Parathyroid adenoma (tissue), 2 donors: ENCODE data around the gene LCT.

ENCODE experiments used
- H2AFZ ChIP-seq: fragments of 300-600 bp; sonication (generic); one replicate; pipeline ENCODE4 v1.7.0; 2017; ENCODE audit warnings: antibody characterized with exemption, mild to moderate bottlenecking
- H3K27ac ChIP-seq: fragments of 300-600 bp; sonication (generic); one replicate; pipeline ENCODE4 v1.7.0; 2017
- H3K27me3 ChIP-seq: fragments of 300-600 bp; sonication (generic); one replicate; pipeline ENCODE4 v1.7.0; 2017; ENCODE audit warnings: low read length; ENCODE audit not compliant: control insufficient read depth, insufficient read depth
- H3K36me3 ChIP-seq: fragments of 300-600 bp; sonication (generic); one replicate; pipeline ENCODE4 v1.7.0; 2017; ENCODE audit warnings: low read length; ENCODE audit not compliant: control insufficient read depth, insufficient read depth
- H3K4me1 ChIP-seq: fragments of 300-600 bp; sonication (generic); one replicate; pipeline ENCODE4 v1.7.0; 2017; ENCODE audit warnings: control low read depth
- H3K4me2 ChIP-seq: fragments of 300-600 bp; sonication (generic); one replicate; pipeline ENCODE4 v1.7.0; 2017; ENCODE audit warnings: low read length
- H3K4me3 ChIP-seq: fragments of 300-600 bp; sonication (generic); one replicate; pipeline ENCODE4 v1.7.0; 2017; ENCODE audit warnings: low read depth, low read length
- H3K79me2 ChIP-seq: fragments of 300-600 bp; sonication (generic); one replicate; pipeline ENCODE4 v1.7.0; 2017; ENCODE audit warnings: control low read depth
- H3K9ac ChIP-seq: fragments of 300-600 bp; sonication (generic); one replicate; pipeline ENCODE4 v1.7.0; 2017; ENCODE audit warnings: mild to moderate bottlenecking
- H3K9me3 ChIP-seq: fragments of 300-600 bp; sonication (generic); one replicate; pipeline ENCODE4 v1.7.0; 2017; ENCODE audit warnings: low read length; ENCODE audit not compliant: control insufficient read depth
- CTCF ChIP-seq: fragments of 300-600 bp; sonication (generic); IDR thresholded peaks from one replicate; pipeline ENCODE4 v1.7.0; 2017; ENCODE audit warnings: antibody characterized with exemption, mild to moderate bottlenecking
- donor health status: primary hyperparathyroidism.

Gene LCT

GRCh38 chr2:135742325-135742757, 94.6 kb downstream of the LCT start:
- Histone ChIP-seq H3K27ac (peak overlapping the region; percentile 92), H3K79me2 (peaks cover 32% of the 10 kb centered on the region), H3K27me3 (no peaks in the 10 kb centered on the region), H3K4me1 (peaks cover 8% of the 10 kb centered on the region), H3K9ac (peak overlapping the region; percentile 93), H2AFZ (peak overlapping the region; percentile 83), H3K36me3 (no peaks in the 10 kb centered on the region), H3K4me3 (peak overlapping the region; percentile 94), H3K9me3 (no peaks in the 10 kb centered on the region), H3K4me2 (peak overlapping the region; percentile 85)
- TF ChIP-seq CTCF, result no peak

DNA sequence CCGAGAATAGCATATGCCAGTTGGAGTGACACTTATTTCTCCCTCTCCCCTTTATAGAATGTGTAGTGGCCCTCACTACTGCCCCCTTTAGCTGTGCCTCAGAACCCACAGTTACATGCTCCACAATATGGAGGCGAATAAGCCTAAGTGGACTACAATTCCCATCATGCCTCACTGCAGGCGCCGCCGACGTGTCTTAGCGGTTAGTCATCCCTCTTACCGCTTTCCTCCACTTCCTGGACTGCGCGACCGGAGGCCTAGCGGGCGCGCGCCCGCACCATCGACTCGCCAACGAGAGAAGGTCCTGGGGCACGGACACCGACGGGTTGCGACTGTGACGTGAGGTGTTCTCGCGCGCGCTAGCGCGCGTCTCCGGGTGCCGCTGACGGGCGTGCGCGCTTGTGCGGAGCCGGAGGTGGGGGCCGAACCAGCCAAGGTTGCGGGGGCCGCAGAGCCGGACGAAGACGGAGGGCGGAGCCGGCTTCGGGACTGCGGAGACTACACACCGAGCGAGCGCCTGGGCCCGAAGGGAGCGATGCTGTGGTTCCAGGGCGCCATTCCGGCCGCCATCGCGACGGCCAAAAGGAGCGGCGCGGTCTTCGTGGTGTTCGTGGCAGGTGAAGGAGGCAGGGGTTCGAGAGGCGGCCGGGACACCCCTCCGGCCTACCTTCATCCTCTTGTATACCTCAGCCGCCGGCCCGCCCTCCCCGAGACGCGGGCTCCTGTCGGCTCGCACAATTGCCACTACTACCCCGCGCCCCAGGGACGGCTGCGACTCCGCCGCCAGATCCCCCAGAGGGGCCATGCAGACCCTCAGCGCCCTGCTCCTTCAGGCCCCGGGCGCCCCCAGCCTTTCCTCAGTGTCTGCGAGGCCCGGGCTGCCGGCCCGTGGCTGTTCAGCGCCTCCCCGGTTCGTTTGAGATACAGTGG, 95.3 kb downstream of the LCT start, which contains the start of gene UBXN4:
Gene UBXN4 (plus strand): TSS at position 461 of the 930 bp plus-strand sequence. CDS start 75 bp downstream, at position 536.
- Histone ChIP-seq H3K79me2 (peaks cover 28% of the 10 kb centered on the region), H3K27ac (peak within 1 kb of the TSS; percentile 92), H3K36me3 (no peaks in the 10 kb centered on the region), H3K4me1 (peaks cover 8% of the 10 kb centered on the region), H2AFZ (peak within 1 kb of the TSS; percentile 83), H3K4me3 (peak within 1 kb of the TSS; percentile 94), H3K9me3 (no peaks in the 10 kb centered on the region), H3K9ac (peak within 1 kb of the TSS; percentile 93), H3K27me3 (no peaks in the 10 kb centered on the region), H3K4me2 (peak within 1 kb of the TSS; percentile 85)
- TF ChIP-seq CTCF, result peak; percentile 50

GRCh38 chr2:135741043-135741394, 96.0 kb downstream of the LCT start:
- peak overlapping the region; percentile 94 for H3K4me3 ChIP-seq
- peaks cover 22% of the 10 kb centered on the region for H3K79me2 ChIP-seq
- no peaks in the 10 kb centered on the region for H3K36me3 ChIP-seq
- H3K9ac ChIP-seq, result no peak overlapping the region
- peak overlapping the region; percentile 83 for H2AFZ ChIP-seq
- H3K4me1 ChIP-seq, result peaks cover 8% of the 10 kb centered on the region
- H3K9me3 ChIP-seq, result no peaks in the 10 kb centered on the region
- no peaks in the 10 kb centered on the region for H3K27me3 ChIP-seq
- peak overlapping the region; percentile 27 for H3K4me2 ChIP-seq
- TF ChIP-seq CTCF, result no peak
- peak overlapping the region; percentile 92 for H3K27ac ChIP-seq

GRCh38 chr2:135740206-135740605, 96.8 kb downstream of the LCT start:
- H3K4me1 ChIP-seq, result peaks cover 6% of the 10 kb centered on the region
- no peaks in the 10 kb centered on the region for H3K27me3 ChIP-seq
- H2AFZ ChIP-seq, result peak overlapping the region; percentile 15
- H3K27ac ChIP-seq, result no peak overlapping the region
- no peaks in the 10 kb centered on the region for H3K36me3 ChIP-seq
- no peak for TF ChIP-seq CTCF
- H3K9me3 ChIP-seq, result no peaks in the 10 kb centered on the region
- no peak overlapping the region for H3K9ac ChIP-seq
- peaks cover 17% of the 10 kb centered on the region for H3K79me2 ChIP-seq
- no peak overlapping the region for H3K4me3 ChIP-seq
- H3K4me2 ChIP-seq, result no peak overlapping the region
